SHP77 treated with DMSO at 0.1 percent for 48 hours (cell line): ENCODE data around the gene PAK2.
"Not testable (repeated sequence)": the region's sequence is repeated elsewhere in the genome, so short reads cannot be mapped to it uniquely, and the experiment has no call there.

Experiments used
- DNase-seq: peaks from one replicate; lab custom pipeline; 2025; lab: John Stamatoyannopoulos, UW

PAK2 gene

DNA sequence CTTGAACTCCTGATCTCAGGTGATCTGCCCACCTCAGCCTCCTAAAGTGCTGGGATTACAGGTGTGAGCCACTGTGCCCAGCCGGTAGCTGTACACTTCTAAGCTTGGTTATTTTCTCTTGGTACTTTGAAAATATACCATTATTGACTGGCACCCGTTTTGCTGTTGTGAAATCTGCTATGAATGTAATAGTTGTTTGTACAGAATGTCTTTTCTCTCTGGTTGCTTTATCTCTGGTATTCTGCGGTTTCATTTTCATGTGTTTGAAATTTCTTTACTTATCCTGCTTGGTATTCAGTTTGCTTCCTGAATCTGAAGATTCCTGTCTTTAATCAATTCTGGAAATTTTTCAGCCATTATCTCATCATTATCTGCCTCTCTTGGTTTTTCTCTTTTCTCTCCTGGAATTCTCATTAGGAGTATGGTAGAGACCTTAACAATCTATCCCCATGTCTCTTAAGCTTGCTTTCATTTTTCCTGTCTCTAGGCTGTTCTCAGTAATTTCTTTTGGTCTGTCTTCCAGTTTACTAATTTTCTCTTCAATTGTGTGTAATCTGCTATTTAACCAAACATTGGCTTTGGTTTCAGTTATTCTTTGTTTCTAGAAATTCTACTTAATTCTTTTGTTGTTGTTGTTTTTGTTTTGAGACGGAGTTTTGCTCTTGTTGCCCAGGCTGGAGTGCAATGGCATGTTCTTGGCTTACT lies 2.8 kb upstream of the PAK2 start:
- no peak for DNase-seq

GRCh38 chr3:196737655-196738054 lies 2.0 kb upstream of the PAK2 start:
- no peak for DNase-seq

DNA sequence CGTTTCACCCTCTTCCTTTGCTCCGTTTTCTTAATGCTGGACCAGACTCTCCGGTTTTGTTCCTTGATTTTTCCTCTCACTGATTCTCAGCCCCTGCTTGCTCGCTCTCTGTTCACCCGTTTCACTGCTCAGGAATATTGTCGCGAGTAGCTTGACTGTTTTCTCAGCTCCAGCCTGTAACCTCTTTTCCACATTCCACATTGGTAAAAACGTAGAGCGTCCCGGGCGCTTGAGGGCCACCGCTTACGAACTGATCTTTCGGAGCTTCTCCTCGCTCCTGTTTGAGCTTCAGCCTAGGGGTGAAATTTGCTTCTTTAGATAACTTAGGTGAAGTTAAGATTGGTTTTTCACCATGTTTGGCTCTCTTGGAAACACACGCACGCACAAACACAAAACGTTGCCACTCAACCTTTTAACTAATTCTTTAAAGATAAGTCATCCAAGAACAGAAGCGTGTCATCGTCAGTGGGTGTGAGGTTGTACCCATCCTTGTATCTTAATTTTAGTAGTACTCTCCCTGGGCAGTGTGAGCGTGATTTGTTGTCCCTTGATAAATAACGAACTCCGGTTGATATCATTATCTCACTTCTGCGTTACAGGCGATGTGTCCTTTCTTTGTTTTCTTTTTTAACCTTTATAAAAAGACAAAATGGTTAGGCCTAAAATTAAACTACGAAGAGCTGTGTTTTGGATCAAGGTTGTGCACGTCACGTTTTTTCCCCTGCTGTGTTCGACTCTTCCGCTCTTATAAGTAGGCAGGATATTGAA lies 1.0 kb downstream of the PAK2 start:
- DNase-seq: no peak

DNA sequence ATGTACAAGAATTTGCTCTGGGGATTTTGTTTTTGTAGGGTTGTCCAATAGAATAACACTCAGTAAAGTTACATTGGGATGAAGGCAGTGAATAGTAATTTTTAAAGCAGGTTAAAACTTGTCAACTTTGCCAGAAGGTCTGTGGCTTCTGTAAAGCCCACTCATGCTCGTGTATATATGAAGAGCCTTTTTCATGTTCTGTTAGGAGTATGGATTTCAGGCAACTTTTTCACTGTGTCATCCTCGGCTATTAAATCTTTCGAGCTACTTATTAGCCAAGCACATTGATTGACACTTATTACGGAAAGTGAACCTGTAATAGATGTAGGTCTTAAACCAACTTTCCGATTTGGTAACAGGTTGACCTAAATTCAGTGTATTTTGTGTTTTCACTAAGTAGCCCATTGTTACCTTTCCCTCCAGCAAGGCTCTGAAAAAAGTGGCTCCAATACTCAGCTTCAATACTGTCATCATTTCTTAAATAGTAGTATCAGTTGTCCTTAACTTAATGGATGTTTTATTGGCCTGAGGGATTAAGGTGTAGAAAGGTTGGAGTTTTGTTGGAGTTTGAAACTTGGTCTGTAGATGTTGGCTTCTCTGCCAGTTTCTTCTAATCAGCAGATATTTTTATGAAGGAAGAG lies 1.7 kb downstream of the PAK2 start:
- DNase-seq: no peak

DNA sequence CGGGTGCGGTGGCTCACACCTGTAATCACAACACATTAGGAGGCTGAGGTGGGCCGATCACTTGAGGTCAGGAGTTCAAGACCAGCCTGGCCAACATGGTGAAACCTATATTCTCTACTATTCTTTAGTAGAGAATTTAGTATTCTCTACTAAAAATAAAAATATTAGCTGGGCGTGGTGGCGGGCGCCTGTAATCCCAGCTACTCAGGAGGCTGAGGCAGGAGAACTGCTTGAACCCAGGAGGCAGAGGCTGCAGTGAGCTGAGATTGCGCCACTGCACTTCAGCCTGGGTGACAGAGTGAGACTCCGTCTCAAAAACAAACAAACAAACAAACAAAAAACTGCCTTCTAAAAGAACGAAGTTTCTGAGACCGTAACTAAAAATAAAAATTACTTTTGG lies 3.9 kb downstream of the PAK2 start:
- not testable (repeated sequence) for DNase-seq

GRCh38 chr3:196749125-196749524 lies 9.5 kb downstream of the PAK2 start:
- no peak for DNase-seq

DNA sequence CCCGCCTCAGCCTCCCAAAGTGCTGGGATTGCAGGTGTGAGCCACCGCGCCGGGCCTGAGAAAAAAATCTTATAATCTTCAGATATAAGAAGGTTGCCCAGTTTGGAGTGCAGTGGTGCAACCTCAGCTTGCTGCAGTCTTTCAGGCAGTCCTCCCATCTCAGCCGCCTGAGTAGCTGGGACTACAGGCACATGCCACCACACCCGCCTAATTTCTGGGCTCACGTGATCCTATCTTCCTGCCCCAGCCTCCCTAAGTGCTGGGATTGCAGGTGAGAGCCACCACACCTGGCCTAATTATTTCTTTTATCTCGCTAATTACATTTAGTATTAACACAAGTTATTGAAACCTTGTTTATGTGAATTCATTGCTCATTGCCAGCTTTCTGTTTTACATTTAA lies 13.5 kb downstream of the PAK2 start:
- DNase-seq: no peak

- no peak for DNase-seq
Measured at GRCh38 chr3:196754091-196754981, 14.7 kb downstream of the PAK2 start.

DNA sequence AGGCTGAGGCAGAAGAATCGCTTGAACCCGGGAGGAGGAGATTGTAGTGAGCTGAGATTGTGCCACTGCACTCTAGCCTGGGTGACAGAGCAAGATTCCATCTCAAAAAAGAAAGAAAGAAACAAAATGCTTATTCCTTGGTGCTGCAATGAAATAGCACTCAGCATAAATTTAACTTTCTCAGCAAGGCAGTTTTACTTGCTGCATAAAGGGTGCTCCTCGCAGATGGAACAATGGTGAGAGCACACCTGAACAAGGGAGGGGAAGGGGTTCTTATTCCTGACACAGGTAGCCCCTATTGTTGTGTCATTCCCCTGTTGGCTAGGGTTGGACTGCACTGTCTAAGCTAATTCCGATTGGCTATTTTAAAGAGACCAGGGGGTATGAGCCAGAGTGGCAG lies 17.1 kb downstream of the PAK2 start:
- no peak for DNase-seq

DNA sequence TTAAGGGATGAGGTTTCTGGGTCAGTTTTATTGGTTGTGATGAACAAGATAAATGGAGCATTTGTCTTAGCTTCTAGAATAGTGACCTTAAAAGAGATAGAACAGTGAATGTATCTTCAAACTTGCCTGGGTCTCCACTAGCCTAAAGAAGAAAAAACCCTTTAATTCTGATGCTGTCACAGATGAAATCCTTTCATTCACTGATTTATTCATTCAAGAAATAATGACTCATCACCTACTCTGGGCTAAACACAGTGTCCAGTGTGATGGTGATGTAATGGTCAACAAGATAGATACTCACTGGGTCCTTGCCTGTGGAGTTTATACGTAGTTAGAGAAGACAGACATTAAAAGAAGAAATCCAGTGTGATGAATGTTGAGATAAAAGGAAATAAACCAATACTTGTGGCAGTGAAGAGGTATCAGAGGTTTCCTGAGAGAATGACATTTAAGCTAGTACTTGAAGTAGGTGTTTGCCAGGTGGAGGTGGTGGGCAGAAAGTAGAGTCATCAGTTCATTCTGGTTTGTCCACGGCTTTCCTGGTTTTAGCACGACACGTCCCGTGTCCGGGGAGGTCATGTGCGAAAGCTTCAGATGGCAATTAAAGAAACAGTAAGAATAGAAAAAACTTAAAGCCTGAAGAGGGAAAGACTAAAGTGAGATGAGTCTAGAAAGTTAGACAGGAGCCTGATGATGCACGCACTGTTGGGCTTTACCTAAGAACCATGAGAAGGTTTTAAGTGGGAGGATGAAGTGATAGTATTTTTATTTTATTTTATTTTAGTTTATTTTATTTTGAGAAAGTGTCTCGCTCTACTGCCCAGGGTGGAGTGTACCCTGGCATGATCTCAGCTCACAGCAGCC lies 18.5 kb downstream of the PAK2 start:
- DNase-seq: no peak

DNA sequence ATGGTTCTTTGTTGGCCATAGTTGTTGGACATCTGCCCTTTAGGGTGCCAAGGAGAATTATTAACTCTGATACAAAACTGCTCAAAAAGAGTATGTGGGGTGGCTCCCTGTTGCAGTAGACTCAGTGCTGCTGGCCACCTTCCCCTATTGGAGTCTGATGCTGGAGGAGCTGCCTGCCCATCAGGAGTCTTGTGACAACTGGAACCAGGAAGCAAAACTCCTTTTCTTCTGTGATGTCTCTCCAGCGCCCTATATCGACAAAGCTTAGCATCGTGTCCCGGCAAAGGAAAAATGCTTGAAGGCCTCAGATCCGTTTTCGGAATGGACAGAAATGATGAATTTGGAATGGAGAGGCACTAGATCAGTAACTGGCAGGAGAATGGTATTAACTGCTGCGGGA lies 23.5 kb downstream of the PAK2 start:
- no peak for DNase-seq

DNA sequence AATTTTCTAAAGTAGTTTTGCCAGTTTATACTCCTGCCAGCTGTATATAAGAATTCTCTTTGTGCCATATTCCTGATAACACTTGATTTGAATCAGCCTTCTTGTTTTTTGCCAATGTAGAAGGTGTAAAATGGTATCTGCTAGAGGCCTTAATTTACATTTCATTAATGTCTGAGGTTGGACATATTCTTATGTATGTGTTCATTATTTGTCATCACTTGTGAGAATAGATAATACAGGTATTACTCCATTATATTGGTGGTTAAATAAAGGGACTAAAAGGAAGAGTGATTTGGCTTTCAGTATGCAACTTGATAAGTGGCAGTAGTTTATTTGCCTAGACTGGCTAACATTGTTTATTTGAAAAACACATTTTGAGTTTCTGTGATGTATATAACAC lies 25.8 kb downstream of the PAK2 start:
- no peak for DNase-seq

- DNase-seq: no peak
Measured at GRCh38 chr3:196771067-196771466, 31.4 kb downstream of the PAK2 start.

GRCh38 chr3:196772102-196772501 lies 32.4 kb downstream of the PAK2 start:
- no peak for DNase-seq

DNA sequence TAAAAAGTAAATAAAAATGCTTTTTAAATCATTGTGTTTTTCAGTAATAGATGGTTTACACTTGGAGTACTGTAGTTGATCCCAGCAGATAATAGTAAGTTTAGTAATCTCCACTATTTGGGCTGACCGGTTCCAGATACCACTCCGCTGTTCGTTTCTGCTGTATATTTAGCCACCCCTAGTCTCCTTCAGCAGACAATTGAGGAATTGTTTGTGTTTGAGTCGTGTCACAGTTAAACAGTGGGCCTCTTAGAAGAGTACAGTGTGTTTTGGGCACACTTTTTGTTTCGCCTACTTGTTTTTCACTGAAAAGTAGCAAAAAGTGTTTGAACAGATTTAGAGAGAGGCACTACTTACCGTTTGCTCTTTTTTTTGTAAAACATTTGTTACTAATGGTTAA lies 33.2 kb downstream of the PAK2 start:
- DNase-seq: no peak

DNA sequence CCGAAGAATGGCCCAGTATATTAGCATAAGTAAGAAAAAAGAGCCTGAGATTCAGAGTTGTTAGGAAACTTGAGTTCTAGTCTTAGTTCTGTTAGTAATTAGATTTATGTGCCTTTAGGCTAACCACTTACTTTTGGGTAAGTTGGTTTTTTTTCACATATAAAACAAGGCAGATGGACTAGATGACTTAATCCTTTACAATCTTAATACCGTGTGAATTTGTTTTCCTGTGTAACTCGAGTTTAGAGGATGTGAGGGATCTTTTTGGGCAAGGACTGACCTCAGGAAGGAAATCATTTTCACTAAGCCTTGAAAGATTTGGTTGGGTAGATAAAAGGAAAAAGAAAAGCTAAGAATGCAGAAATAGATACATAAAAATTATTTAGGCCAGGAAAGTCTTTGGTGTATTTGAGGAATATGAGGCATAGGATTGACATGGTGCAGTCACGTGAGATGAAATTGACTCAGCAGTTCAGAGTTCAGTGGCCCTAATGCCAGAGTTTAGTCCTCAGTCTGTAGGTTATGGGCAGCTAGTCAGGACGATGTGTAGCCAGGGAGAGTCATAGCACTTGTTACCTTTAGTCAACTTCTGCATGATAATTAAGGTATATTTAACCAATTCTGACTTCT lies 34.6 kb downstream of the PAK2 start:
- no peak for DNase-seq

GRCh38 chr3:196774848-196775422 lies 35.3 kb downstream of the PAK2 start:
- no peak for DNase-seq

GRCh38 chr3:196775938-196776337 lies 36.3 kb downstream of the PAK2 start:
- DNase-seq: no peak

GRCh38 chr3:196777836-196778235 lies 38.2 kb downstream of the PAK2 start:
- DNase-seq: no peak

GRCh38 chr3:196778755-196779154 lies 39.1 kb downstream of the PAK2 start:
- DNase-seq: no peak
